GM18909 (cell line): ENCODE data around the gene DDRGK1.

Source experiments
- ATAC-seq: cut with Tn5 transposase; IDR thresholded peaks from one replicate; pipeline ENCODE4 v1.9.1; 2021; ENCODE audit warnings: mild to moderate bottlenecking; ENCODE audit not compliant: unreplicated experiment, poor library complexity

DDRGK1 gene

DNA sequence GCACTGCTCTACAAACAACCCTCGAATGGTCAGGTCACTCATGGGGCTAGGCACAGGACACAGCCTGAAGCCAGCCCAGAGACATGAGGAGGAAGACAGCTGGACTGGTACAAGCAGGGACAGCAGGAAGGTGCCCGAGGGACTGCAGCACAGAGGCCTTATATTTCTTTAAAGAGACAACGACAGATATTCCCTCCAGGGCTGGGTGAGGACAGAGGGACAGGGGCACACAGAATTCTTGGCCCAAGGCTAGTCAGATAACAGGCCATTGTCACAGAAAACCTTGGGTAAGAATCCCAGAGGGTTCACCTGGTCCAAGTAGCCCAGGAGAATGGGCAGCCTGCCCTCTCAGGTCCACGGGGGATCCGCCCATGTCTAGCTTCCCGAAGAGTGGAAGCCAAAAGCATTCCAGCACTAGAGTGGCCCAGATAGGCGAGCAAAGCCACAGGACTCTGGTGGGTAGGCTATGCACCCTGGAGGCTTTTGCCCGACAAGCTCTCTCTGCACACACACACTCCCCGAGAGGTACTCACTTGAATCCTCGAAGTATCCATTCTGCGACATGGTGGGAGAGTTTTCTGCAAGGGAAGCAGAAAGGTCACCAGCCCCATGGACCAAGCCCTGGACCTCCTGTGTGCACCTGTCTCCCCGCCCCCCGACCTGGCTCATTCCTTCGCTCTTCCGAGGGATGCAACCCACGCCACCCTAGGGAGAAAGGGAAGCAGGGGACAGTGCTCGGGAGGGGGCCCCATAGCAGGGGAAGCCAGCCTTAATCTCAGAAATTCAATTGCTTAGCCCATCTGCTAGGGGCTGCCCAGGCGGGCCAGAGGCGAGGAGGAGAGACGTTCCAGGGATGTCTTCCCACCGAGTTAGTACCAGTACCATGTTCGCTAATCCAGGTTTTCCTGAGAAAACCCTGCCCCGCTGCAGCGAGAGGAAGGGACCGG, 32.8 kb upstream of the DDRGK1 start:
- no peak for ATAC-seq

DNA sequence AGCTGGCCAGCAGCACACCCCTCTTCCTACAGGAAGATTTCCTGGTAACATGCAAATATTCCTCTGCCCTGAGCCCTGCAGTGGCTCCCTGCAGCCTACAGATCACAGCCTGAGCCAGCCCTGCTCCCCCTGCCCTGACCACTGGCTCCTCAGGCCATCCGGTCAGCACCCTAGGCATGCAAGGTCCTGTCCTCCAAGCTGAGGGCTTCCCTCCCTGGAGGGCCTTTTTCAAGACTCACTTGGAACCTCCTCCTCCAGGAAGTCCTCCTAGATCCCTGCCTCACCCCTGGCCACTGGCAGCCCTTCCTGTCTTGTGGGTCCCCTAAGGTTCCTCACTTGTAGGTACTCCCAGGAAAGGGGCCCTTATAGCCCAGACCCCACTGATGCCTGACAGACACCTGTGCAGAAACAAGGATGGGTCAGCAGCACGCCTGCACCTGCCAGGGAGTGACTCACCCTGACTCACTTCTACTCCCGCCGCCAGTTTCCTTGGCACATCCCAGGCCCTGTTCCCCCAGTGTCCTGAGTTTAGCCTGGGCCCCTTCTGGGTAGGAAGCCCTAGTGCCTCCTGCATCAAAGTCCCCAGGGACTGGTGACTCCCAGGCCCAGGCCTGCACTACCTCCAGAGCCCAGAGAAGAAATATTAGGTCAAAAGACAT, 31.3 kb upstream of the DDRGK1 start:
- ATAC-seq: no peak

DNA sequence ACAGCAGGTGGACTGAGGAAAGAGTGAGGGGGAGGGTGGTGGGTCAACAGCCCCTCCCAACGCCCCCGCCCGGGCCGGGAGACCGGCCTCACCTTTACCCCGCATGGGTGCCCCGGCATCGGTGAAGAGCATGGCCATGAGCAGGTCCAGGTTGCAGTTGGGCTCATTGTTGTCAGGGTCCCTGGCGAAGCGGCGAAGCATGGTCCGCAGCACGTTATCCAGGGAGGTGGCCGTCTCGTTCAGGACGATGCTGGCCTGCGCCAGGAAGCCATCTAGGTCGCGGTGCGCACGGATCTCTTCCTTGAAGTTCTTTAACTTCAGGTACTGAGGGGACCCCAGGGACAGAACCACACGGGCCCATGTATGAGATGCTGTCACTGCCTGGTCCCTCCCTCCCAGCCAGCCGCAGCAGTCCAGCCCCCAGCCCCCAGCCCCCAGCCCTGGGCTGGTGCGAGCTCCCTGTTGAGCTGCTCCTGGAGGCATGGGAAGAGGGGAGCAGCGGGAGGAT, 29.6 kb upstream of the DDRGK1 start:
- ATAC-seq: no peak

DNA sequence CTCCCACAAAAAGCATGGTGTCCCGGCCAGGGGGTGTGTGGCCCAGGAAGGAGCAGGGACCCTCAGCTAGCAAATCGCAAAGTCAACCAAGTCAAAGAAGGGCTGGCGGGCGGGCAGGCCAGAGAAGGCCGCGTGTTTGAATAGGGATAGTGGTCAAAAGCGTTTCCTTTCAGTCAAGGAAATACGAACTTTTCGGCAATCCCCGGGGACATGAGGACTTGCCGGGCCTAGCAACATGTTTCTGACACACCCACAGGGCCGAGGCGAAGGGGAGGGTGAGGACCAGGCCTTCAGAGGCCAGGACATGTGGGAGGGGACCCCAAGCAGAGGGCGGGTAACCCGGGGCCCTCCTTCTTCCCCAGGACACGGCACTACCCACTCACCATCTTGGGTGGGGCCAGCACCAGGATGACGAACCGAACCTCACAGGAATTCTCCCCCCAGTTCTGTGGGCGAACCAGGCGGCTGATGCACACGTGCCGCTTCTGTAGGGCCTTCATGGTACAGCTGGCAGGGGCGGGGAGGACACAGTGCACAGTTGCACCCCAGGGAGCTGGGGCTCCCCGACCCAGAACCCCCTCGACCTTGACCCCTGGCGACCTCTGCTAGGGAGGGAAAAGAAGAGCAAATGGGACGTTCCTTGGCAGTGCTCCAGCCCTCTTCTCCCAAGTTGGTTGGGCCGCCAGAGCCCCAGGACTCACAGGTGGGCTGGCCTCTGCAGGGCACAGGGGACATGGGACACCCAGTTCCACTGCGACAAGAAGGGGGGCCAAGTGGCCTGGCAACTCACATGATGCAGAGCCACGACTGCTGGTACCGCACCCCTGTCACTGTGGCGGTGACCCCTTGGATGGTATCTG, 28.9 kb upstream of the DDRGK1 start:
- ATAC-seq: no peak

DNA sequence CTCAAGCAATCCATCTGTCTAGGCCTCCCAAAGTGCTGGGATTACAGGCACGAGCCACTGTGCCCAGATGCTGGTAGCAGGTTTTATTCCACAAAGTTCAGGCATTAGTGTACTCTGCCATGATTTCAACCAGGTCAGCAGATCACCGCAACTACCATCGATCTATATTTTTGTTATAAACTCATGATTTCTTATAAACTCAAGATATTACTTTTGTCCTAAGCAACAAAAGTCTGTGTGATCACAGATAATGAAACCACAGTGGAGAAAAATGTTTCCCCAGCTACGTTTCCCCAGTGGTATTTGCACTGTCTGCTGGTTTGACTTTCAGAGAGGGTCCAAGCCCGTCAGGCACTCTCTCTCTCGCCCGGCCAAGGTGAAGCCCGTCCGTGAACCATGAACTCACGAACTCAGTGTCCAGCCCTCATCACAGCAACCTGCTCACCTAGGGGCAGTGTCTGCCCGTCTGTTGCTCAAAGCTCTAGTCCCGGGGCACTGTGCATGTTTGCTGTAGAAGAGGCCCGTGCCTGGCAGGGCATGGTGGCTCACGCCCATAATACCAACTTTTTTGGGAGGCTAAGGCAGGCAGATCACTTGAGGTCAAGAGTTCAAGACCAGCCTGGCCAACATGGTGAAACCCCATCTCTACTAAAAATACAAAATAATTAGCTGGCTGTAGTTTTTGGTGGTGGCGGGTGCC, 27.6 kb upstream of the DDRGK1 start:
- ATAC-seq: no peak

DNA sequence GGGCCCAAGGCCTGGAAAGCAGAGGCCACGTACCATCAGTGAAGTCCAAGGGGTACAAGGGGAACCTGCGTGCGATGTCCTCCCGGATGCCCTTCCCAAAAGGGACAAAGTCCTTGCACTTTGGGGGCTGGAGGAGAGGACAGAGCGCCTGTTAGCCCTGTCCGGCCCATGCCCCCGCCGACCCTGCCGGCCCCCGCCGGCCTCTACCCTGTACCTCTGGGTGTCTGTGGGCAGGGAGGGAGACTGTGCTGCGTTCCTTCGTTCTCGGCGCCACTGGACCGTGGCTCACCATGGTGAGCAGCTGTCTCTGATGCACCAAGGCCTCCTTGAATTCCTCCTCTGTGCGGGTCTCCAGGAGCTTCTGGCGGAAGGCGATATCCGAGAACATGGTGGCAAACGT, 26.6 kb upstream of the DDRGK1 start:
- no peak for ATAC-seq

DNA sequence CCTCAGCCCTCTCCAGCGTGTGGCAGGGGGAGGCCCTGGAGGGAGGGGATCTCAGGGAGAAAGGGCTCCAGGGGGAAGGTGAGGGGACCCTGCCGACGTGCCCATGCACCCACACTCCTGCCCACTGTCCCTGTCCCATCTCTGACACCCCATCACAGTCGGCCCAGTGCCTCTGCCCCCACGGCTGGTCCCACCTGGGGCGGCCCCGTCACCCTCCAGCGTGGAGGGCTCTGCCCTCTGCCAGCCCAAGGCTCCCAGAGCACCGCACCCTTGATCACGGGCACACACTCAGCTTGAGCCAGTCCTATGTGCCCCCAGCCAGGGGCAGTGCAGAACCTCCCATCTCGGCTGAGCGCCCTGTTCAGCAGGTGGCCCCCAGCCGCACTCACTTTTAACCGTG, 25.3 kb upstream of the DDRGK1 start:
- ATAC-seq: no peak

DNA sequence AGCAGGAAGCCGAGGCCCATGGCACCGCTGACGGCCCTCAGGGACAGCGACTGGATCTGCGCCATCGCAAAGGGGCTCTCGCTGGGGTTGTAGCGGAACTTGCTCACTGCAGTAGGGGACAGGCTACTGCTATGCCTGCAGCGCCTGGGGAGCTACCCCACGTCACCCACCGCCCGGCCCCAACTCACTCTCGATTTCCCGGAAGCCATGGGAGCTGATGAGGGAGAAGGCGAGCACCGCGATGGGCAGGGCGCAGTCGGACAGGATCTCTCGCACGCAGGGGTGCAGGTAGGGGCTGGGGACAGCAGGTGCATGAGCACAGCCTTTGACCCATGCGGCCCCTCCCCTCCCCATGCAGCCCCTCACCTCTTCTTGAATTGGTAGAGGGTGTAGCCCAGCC, 24.7 kb upstream of the DDRGK1 start:
- no peak for ATAC-seq

DNA sequence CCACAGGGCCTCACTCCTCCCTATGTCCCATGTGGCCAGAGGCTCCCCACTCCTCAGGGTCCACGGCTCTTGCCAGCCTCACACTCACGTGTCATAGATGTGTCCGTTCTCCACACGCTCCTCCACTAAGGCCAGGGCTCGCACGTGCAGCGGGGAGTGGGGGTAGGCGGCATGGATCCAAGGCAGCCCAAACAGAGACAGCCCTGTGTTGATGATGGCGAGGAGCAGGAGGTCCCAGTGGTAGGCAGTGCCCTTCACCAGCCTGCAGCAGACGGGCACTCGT, 24.2 kb upstream of the DDRGK1 start:
- ATAC-seq: no peak

DNA sequence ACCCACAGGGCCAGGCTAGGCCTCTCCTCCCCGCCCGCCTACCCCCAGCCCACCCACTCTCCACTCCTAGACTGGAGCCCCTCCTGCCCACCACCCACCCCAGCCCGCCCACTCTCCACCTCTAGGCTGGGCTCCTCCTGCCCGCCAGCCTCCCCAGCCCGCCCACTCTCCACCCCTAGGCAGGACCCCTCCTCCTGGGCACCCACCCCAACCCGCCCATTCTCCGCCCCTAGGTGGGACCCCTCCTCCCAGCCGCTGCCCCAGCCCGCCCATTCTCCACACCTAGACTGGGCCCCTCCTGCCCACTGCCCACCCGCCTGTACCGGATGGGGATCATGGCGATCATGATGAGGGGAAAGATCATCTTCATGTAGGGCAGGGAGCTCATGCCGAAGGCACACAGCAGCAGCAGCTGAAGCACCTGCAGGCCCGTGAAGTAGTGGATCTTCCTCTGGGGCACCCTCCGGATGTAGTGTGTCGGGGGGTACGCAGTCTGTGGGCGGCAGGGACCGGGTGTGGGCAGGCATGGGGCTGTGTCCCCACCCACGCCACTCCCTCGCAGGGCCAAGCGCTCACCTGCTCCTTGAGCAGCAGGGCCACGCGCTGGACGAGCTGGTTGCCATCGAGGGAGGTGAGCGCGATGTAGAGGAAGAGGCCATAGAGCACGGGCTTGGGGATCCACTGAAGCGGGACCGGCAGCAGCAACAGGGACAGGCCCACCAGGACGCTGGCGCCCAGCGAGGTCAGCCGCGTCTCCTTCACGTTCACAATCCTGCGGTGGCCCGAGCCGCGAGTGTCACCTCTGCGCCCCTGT, 23.7 kb upstream of the DDRGK1 start:
- ATAC-seq: no peak

DNA sequence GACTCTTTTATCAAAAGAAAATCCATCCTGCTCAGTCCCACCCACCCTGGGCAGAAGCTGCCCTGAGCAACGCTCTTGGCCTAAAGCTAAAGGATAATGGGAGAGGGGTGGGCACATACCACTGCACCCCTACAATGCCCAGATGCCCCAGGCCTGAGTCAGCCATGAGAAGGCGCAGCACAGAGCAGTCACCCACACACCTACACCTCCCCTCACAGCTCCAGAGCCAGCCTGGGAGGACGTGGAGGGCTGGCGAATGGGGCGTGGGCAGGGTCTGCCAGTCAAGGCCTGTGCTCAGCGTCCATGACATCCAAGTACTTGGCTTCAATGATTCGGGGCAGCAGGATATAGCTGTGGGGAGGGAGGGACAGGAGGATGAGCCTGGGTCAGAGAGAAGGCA, 23.0 kb upstream of the DDRGK1 start:
- ATAC-seq: no peak

DNA sequence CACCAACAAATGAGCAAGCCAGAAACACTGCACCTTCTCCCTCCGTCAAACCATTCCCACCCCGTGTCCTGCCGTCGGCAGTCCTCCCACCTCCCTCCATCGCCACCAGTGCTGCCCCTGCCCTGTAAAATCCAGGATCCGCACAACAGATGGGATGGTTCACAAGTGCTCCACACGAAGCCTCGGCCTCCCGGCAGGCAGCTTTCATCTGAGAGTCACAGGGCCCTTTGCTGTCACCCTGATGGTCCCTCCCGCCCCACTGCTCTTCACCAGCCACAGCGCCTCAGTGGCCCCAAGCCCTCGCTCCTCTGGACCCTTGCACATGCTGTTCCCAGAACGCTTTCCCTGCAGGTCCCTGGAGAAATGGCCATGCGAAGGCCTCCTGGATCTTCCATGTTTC, 22.4 kb upstream of the DDRGK1 start:
- no peak for ATAC-seq

DNA sequence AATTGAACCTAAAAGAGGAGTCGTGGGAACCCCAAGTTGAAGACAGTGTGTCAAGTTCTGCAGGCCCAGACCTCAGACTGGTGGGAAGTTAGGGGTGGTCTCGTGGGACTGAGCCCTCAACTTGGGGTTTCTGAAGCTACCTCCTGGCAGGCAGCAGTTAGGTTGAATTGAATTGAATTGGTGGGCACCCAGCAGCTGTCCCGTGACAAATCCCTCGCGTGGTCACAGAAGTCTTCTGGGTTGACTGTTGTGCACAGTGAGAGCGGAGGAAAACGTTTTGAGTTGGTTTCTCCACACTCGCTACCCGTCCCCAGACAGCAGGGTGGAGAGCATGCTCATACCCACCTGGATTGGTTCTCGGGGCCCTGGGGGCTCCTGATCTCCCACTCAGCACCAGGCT, 21.6 kb upstream of the DDRGK1 start:
- no peak for ATAC-seq

DNA sequence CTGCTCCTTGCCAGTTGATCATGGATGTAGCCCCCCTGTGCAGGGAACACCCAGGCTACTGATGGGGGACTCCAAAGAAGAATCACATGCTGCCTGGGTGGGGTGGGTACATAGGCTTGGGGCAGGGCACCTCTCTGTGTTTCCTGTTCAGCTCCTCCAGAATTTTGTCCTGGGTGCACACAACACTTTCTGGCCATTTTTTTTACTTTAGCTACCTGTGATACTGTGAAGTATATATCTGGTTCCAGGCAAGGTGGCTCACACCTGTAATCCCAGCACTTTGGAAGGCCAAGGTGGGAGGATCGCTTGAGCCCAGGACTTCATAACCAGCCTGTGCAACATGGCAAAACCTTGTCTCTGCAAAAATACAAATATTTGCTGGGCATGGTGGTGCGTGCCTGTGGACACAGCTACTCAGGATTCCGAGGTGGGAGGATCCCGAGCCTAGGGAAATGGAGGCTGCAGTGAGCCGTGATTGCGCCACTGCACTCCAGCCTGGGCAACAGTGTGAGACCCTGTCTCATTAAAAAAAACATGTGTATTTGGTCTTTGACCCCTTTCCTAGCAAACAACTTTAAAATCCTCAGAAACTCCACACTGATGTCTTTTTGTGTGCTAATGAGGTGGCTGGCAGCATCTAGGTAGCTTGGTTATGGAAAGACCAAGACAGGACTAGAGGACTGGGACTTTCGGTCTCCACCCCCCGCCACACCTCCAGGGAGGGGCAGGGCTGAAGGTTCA, 20.4 kb upstream of the DDRGK1 start:
- ATAC-seq: no peak

DNA sequence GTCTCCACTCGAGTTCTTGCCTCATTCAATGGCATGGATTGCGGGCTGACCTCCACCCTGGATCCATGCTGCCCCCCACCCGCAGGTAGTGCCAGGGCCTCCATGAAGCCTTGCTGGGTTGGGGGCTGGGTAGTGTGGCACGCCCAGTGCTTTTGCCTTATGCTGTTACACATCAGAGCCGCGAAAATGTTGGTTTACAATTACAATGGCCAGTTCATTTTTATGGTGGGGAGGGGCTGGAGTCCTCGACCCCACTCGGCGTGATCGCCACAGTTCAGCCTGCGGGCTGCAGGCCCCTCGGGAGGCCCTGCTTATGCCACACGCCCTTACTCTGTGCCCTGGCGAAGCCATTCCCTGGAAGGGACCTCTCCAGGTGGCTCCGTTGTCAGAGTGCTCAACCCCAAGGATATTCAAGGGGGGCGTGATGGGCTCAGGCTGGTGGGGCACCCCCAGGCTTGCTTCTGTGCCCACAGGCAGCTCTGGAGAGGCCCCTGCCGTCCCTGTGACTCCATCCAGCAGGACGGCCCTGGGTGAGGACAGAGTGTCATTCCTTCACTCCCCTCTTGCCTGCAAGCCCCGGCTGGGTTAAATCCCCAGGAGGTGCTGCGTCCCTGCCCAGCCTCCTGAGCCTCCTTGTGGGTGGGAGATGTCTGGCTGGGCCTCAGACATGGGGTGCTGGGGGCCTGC, 19.7 kb upstream of the DDRGK1 start:
- ATAC-seq: no peak

DNA sequence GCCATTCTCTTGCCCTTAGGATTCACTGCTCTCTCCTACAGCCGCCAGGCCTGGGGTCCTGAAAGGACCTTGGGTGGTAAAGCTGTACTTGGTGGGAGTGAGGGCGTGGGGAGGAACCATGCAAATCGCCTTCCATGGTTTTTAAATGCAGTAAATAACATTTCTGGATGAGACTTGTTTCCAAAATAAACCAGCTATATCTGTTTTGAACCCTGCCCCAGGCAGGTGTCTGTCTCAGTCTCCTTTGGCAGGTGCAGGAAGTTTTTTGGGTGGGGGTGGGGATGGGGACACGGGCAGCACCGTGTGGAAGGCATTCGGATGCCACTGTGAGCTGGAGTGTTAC, 19.1 kb upstream of the DDRGK1 start:
- ATAC-seq: no peak

DNA sequence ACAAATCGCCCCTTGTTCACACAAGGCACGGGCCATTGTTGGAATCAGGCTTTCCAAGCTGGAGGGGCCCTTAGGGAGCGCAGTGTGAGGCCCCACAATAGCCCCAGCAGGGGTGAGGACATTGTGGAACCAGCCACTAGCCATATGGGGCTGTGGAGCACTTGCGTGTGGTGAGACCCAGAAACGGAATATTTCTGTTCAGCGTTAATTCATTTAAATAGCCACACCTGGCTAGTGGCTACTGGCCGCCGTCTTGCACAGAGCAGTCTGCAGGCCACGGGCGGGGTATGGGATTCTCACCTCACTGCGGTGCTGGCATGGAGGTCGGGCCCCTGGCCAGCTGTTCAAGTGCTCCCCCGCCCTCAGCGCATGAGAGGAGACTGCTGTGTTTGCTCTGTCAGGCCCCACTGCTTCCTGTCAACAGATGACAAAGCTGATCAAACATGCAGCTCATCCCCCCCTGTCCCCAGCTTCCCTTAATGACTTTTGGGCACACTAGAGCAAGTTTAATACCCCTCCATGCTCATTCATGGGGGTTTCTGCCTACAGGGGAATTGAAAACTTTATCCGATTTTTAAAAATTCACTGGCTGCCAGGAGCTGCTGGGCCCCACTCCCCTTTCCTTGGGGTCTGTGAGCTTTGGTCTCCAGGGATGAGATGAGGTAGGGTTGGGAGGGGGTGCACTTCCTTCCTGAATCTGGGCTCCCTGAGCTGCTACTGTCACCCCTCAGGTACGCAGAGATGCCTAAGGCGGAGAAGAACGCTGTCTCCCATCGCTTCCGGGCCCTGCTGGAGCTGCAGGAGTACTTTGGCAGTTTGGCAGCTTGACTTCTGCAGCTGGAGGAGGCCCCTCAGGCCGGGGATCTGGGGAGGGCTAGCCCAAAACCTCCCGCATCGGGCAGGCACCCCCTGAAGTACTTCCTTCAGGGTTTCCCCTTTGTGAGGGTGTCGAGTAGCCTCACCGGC, 18.4 kb upstream of the DDRGK1 start:
- peak; percentile 72 for ATAC-seq
